Caco-2 (cell line): Measurements from ENCODE around the gene TBRG4. TPM values are rescaled to one million over a fixed set of nuclear protein-coding genes. Genes with fewer than 3 reads are reported as not detected.

Experiments used
- BruUV-seq: library from RNA; stranded (reverse); fragments of 400-500 nt; replicated peaks from 2 replicates; lab custom pipeline; 2021; lab: Mats Ljungman, UMichigan
- CTCF ChIA-PET: fragments of 300-600 bp; sonication (Branson Sonifier 250); formaldehyde crosslinking; loops from one replicate; lab custom pipeline; 2022; ENCODE audit warnings: antibody characterized with exemption; lab: Charles Lee
- POLR2A ChIA-PET: fragments of 300-600 bp; sonication (Branson Sonifier 250); formaldehyde crosslinking; loops from one replicate; lab custom pipeline; 2022; ENCODE audit warnings: antibody characterized with exemption; lab: Charles Lee
- DNase-seq, 2 experiments: peaks; one replicate each; pipeline versions ENCODE4 v3.0.0 to v3.0.0-alpha.2; 2020 to 2022
- H3K27me3 ChIP-seq: replicated peaks from 2 replicates; pipeline ENCODE4 v1.6.0; 2011; ENCODE audit warnings: low read length; ENCODE audit not compliant: control insufficient read depth, insufficient read depth
- H3K36me3 ChIP-seq: 2 replicates; pipeline ENCODE4 v1.5.1; 2011; ENCODE audit warnings: low read length; ENCODE audit not compliant: control insufficient read depth, insufficient read depth
- H3K4me1 ChIP-seq: fragments of 250-450 bp; sonication (Bioruptor Pico); 2 replicates; pipeline ENCODE4 v1.5.1; 2020; ENCODE audit warnings: mild to moderate bottlenecking
- H3K4me3 ChIP-seq: 2 replicates; pipeline ENCODE4 v1.5.1; 2011; ENCODE audit warnings: low read depth, mild to moderate bottlenecking, control low read depth, low read length
- H3K9me3 ChIP-seq: fragments of 250-450 bp; sonication (Bioruptor Pico); 2 replicates; pipeline ENCODE4 v1.5.1; 2020; ENCODE audit warnings: mild to moderate bottlenecking, moderate library complexity
- H3K27ac Mint-ChIP-seq: one replicate; pipeline ENCODE4 v1.8.0; 2022; ENCODE audit warnings: mixed read lengths; ENCODE audit not compliant: unreplicated experiment
- H3K27me3 Mint-ChIP-seq: one replicate; pipeline ENCODE4 v1.8.0; 2022; ENCODE audit warnings: mixed read lengths; ENCODE audit not compliant: insufficient read depth, unreplicated experiment
- H3K36me3 Mint-ChIP-seq: one replicate; pipeline ENCODE4 v1.8.0; 2022; ENCODE audit warnings: mild to moderate bottlenecking, mixed read lengths; ENCODE audit not compliant: insufficient read depth, unreplicated experiment
- H3K4me1 Mint-ChIP-seq: one replicate; pipeline ENCODE4 v1.8.0; 2022; ENCODE audit warnings: low read depth, mixed read lengths; ENCODE audit not compliant: unreplicated experiment
- H3K4me3 Mint-ChIP-seq: one replicate; pipeline ENCODE4 v1.8.0; 2022; ENCODE audit warnings: mild to moderate bottlenecking, moderate library complexity, mixed read lengths; ENCODE audit not compliant: unreplicated experiment
- H3K9me3 Mint-ChIP-seq: one replicate; pipeline ENCODE4 v1.8.0; 2022; ENCODE audit warnings: mixed read lengths; ENCODE audit not compliant: unreplicated experiment
- intact Hi-C: fragments of 100-400 bp; cut with micrococcal nuclease; formaldehyde crosslinking; loops from one replicate; pipeline ENCODE4 v1.10.0; 2022; ENCODE audit not compliant: unreplicated experiment
- total RNA-seq: library from RNA; stranded (reverse); gene quantifications from 2 replicates; pipeline ENCODE4 v1.2.3, GENCODE V29; 2022
- TF ChIP-seq, protein P1 (sequence below), 2 experiments: fragments of 200-600 bp in 1 of 2; IDR thresholded peaks; 1 replicate in 1 of 2; 2 replicates in 1 of 2; pipeline versions ENCODE4 v1.5.1 to v1.8.0; 2011 to 2022; ENCODE audit warnings: antibody characterized with exemption in 1 of 2, control low read depth in 1 of 2, inconsistent platforms in 1 of 2, low read depth in 1 of 2, low read length in 1 of 2, mild to moderate bottlenecking in 1 of 2, moderate library complexity in 1 of 2; ENCODE audit not compliant: insufficient read depth in 1 of 2, severe bottlenecking in 1 of 2, unreplicated experiment in 1 of 2

TBRG4 gene
- total RNA-seq, 1 experiment from 2014 or later, result 116 TPM

DNA sequence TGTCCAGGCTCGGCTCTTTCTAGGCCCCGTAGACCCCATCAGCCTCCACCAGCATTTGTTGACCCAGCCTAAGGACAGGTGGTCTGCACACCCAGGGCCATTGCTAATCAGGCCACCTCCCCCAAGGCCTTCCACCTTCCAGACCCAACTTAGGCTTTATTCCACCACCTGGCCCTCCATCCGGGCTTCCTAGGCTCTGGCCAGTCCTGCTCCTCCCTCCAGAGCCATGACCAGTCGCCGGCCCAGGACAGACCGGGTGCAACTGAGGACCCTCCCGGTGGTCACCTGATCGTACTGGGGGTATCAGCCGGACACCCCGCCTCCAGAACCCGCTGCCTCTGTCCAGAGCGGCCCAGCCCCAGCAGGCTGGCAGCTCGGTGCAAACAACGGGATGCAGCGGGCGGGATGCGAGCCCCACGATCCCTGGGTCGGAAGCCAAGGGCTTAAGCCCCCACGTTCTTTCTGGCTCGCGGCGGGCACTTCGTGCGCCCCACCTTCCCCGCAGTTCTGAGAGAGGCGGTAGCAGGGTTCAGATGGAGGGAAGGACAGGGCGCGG is 23.3 kb downstream of the TBRG4 start:
- no peaks in the 10 kb centered on the region for H3K4me1 ChIP-seq
- H3K36me3 ChIP-seq, result no peaks in the 10 kb centered on the region
- Mint-ChIP-seq H3K9me3 (no peaks in the 10 kb centered on the region), H3K4me3 (peak overlapping the region; percentile 63), H3K27ac (no peak overlapping the region), H3K27me3 (no peaks in the 10 kb centered on the region), H3K4me1 (peaks cover 8% of the 10 kb centered on the region), H3K36me3 (peaks cover 6% of the 10 kb centered on the region)
- no peaks in the 10 kb centered on the region for H3K27me3 ChIP-seq
- BruUV-seq, result no TSS peak
- TF ChIP-seq, protein P1, sequence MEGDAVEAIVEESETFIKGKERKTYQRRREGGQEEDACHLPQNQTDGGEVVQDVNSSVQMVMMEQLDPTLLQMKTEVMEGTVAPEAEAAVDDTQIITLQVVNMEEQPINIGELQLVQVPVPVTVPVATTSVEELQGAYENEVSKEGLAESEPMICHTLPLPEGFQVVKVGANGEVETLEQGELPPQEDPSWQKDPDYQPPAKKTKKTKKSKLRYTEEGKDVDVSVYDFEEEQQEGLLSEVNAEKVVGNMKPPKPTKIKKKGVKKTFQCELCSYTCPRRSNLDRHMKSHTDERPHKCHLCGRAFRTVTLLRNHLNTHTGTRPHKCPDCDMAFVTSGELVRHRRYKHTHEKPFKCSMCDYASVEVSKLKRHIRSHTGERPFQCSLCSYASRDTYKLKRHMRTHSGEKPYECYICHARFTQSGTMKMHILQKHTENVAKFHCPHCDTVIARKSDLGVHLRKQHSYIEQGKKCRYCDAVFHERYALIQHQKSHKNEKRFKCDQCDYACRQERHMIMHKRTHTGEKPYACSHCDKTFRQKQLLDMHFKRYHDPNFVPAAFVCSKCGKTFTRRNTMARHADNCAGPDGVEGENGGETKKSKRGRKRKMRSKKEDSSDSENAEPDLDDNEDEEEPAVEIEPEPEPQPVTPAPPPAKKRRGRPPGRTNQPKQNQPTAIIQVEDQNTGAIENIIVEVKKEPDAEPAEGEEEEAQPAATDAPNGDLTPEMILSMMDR (IDR thresholded peaks at IDR 0.05; ENCODE audit: insufficient read depth in 1 of 2, low read depth in 1 of 2, low read length in 1 of 2, severe bottlenecking in 1 of 2, unreplicated experiment in 1 of 2), result no peak
- no peaks in the 10 kb centered on the region for H3K9me3 ChIP-seq
- DNase-seq, result no peak
- ChIA-PET POLR2A (no interaction called here), CTCF (no interaction called here)
- intact Hi-C loops, result no loop called here
- H3K4me3 ChIP-seq, result no peak overlapping the region

DNA sequence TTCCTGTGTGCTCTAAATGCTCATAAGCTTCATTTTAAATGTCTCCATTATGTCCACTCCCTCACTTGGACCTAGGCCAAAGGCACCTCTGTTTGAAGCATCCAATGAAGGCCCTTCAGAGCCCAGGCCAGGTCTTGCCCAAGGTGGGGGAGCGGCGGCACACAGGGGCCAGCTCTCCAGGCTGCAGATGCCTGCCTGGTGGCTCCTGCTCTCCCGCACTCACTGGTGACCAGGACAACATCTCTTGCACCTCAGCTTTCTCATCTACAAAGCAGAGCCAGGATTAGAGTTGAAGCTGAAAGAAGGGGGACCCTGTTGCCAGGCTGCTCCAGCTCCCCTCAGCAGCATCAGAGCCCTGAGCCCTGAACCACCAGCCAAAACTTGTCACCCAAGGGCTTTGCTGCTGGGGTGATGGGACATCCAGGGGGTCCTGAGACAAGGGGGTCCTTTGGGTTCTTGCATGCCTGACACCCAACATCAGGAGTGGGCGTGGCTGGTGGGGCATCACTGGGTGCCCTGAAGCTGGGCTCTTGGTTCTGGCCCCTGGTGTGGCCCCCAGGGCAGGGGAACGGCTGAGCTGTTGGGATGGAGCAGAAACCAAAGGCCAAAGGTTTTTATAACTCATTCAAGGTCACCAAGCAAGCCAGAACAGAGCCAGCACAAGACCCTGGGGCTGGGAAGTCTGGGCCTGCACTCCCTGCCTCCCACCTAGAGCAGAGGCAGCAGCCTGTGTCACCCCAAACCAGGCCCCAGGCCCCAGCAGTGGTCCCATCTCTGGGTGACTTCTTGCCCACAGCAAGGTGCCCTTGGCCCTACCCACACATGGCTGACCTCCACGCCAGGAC is 24.0 kb downstream of the TBRG4 start:
- H3K27me3 Mint-ChIP-seq, result no peaks in the 10 kb centered on the region
- POLR2A ChIA-PET, result no interaction called here

DNA sequence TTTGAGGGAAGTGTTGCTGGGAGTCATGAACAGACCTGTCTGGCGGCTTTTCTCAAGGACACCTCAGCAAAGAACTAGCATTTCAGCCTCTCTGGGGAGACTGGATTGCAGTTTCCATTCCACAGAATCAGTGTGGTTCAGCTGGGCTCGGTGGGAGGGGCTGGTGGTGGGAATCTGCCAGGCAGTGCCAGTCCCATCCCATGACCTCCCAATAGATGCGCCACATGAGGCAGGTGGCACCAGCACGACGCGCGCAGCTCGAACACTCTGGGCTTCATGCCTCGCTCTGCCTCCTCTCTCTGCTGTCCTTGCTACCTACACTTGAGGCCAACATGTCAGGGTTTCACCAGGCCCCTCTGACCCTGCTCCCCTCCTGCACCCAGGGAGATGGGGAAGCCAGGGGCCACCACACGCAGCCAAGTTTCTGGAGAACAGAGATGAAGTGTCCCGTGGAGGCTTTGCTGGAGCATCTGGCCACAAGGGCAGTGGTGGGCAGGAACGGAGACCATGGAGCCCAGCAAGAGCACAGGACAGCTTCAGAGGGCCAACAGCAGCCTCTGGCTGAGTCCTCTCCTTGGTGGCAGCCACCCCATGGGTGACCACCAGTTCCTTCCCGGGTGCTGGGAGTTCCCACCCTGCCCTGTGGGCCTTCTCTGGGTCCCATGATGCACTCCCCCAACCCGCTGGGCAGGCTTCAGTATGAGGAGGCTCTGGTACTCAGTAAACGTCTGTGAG is 25.0 kb downstream of the TBRG4 start:
- Histone ChIP-seq H3K4me3 (no peak overlapping the region), H3K9me3 (no peaks in the 10 kb centered on the region), H3K36me3 (no peaks in the 10 kb centered on the region), H3K27me3 (no peaks in the 10 kb centered on the region), H3K4me1 (no peaks in the 10 kb centered on the region)
- ChIA-PET POLR2A (no interaction called here), CTCF (no interaction called here)
- intact Hi-C loops, result no loop called here
- H3K27me3 Mint-ChIP-seq, result no peaks in the 10 kb centered on the region
- no peaks in the 10 kb centered on the region for H3K4me1 Mint-ChIP-seq
- peaks cover 6% of the 10 kb centered on the region for H3K36me3 Mint-ChIP-seq
- TF ChIP-seq, protein P1 (IDR thresholded peaks at IDR 0.05; ENCODE audit: insufficient read depth in 1 of 2, low read depth in 1 of 2, low read length in 1 of 2, severe bottlenecking in 1 of 2, unreplicated experiment in 1 of 2), result no peak
- DNase-seq, result no peak
- no peaks in the 10 kb centered on the region for H3K9me3 Mint-ChIP-seq
- no peak overlapping the region for H3K27ac Mint-ChIP-seq
- no peak overlapping the region for H3K4me3 Mint-ChIP-seq
- BruUV-seq, result no TSS peak

More for the DNA sequence above, 24.0 kb downstream of the TBRG4 start:
- TF ChIP-seq, protein P1 (IDR thresholded peaks at IDR 0.05; ENCODE audit: insufficient read depth in 1 of 2, low read depth in 1 of 2, low read length in 1 of 2, severe bottlenecking in 1 of 2, unreplicated experiment in 1 of 2), result no peak
- Histone ChIP-seq H3K9me3 (no peaks in the 10 kb centered on the region), H3K36me3 (no peaks in the 10 kb centered on the region), H3K4me1 (no peaks in the 10 kb centered on the region), H3K4me3 (no peak overlapping the region), H3K27me3 (no peaks in the 10 kb centered on the region)
- H3K27ac Mint-ChIP-seq, result no peak overlapping the region
- CTCF ChIA-PET, result no interaction called here
- intact Hi-C loops, result no loop called here
- no peaks in the 10 kb centered on the region for H3K9me3 Mint-ChIP-seq
- peaks cover 6% of the 10 kb centered on the region for H3K36me3 Mint-ChIP-seq
- peaks cover 3% of the 10 kb centered on the region for H3K4me1 Mint-ChIP-seq
- BruUV-seq, result no TSS peak
- no peak for DNase-seq
- H3K4me3 Mint-ChIP-seq, result no peak overlapping the region
